K562 (cell line): Measurements from ENCODE around the gene CHMP3. TPM values are rescaled to one million over a fixed set of nuclear protein-coding genes. Genes with fewer than 3 reads are reported as not detected.

ENCODE experiments used
- ATF1 ChIP-seq, 2 experiments: fragments of 450-650 bp in 1 of 2; IDR thresholded peaks; 2 replicates each; pipeline ENCODE4 v1.6.1; 2016; ENCODE audit warnings: missing compliant biosample characterization in 1 of 2, missing genetic modification characterization in 1 of 2
- BACH1 ChIP-seq: fragments of 200-800 bp; sonication (Bioruptor generic); IDR thresholded peaks from 2 replicates; pipeline ENCODE4 v1.6.1; 2016; ENCODE audit warnings: missing genetic modification characterization, missing compliant biosample characterization
- CHAMP1 ChIP-seq: fragments of 450-650 bp; IDR thresholded peaks from 2 replicates; pipeline ENCODE4 v1.6.1; 2016; ENCODE audit warnings: mild to moderate bottlenecking
- CLOCK ChIP-seq: fragments of 250-450 bp; sonication (Bioruptor Pico); IDR thresholded peaks from 2 replicates; pipeline ENCODE4 v1.4.0; 2020; ENCODE audit warnings: mild to moderate bottlenecking, moderate library complexity, borderline replicate concordance
- FOSL1 ChIP-seq: fragments of 200-800 bp; sonication (Bioruptor generic); conservative IDR thresholded peaks from 2 replicates; pipeline ENCODE4 v1.6.1; 2016; ENCODE audit warnings: missing genetic modification characterization, missing compliant biosample characterization
- GATA2 ChIP-seq: sonication (generic); formaldehyde crosslinking; IDR thresholded peaks from 2 replicates; pipeline ENCODE4 v1.4.0; 2020; ENCODE audit warnings: mild to moderate bottlenecking, missing genetic modification reagents
- JUND ChIP-seq, 2 experiments: IDR thresholded peaks; 2 replicates in 1 of 2; 3 replicates in 1 of 2; pipeline ENCODE4 v1.6.1; 2011; ENCODE audit warnings: borderline replicate concordance in 2 of 2, low read depth in 2 of 2, low read length in 2 of 2, improper control_type of control experiment in 1 of 2, missing biosample characterization in 1 of 2, missing genetic modification characterization in 1 of 2, missing genetic modification reagents in 1 of 2
- KAT7 ChIP-seq: sonication (generic); formaldehyde crosslinking; IDR thresholded peaks from 2 replicates; pipeline ENCODE4 v1.8.0; 2022; ENCODE audit warnings: missing genetic modification reagents, mild to moderate bottlenecking, borderline replicate concordance
- KDM5B ChIP-seq: fragments of 200-600 bp; sonication (generic); IDR thresholded peaks from 2 replicates; pipeline ENCODE4 v1.6.1; 2012; ENCODE audit warnings: low read depth, mild to moderate bottlenecking, moderate library complexity, low read length, control low read depth, inconsistent platforms; ENCODE audit not compliant: insufficient replicate concordance
- MEF2A ChIP-seq: IDR thresholded peaks from 2 replicates; pipeline ENCODE4 v1.6.1; 2011; ENCODE audit warnings: low read depth, mild to moderate bottlenecking, low read length, moderate library complexity; ENCODE audit not compliant: control insufficient read depth
- MTA3 ChIP-seq: fragments of 450-650 bp; formaldehyde crosslinking; IDR thresholded peaks from 2 replicates; pipeline ENCODE4 v1.6.1; 2017; ENCODE audit warnings: mild to moderate bottlenecking, borderline replicate concordance
- NRF1 ChIP-seq, 2 experiments: fragments of 450-650 bp; IDR thresholded peaks in 1 of 2; conservative IDR thresholded peaks in 1 of 2; 2 replicates each; pipeline ENCODE4 v1.6.1; 2014; ENCODE audit warnings: mild to moderate bottlenecking in 2 of 2
- RCOR1 ChIP-seq, 2 experiments: IDR thresholded peaks; 2 replicates each; pipeline ENCODE4 v1.6.1; 2012; ENCODE audit warnings: low read depth in 2 of 2, low read length in 2 of 2, borderline replicate concordance in 1 of 2, improper control_type of control experiment in 1 of 2
- ZNF165 ChIP-seq: fragments of 250-450 bp; sonication (Bioruptor Pico); IDR thresholded peaks from 2 replicates; pipeline ENCODE4 v1.4.0; 2020; ENCODE audit warnings: borderline replicate concordance
- polyA plus RNA-seq, 8 experiments: library from polyadenylated mRNA; depleted of rRNA in 4 of 8; stranded (reverse) in 5 of 8; unstranded in 3 of 8; fragments of >200 nt; fragmentation: Nextera tagmentation in 2 of 8; fragmentation: Illumina TruSeq in 1 of 8; extraction: Ambion mirVana in 2 of 8; extraction: Trizol in 1 of 8; gene quantifications; 2 replicates each; pipeline versions ENCODE4 v1.2.1 to v1.2.3, GENCODE V29; 2011 to 2014; ENCODE audit warnings: inconsistent platforms in 1 of 8, missing spikeins in 1 of 8
- total RNA-seq, 7 experiments: library from RNA; depleted of rRNA in 6 of 7; stranded (reverse); fragments of >200 nt in 6 of 7; fragmentation: Illumina TruSeq in 2 of 7; extraction: Trizol in 2 of 7; gene quantifications; 2 replicates each; pipeline versions ENCODE4 v1.2.1 to v1.2.3, GENCODE V29; 2011 to 2021; ENCODE audit warnings: low replicate concordance in 1 of 7
- TF ChIP-seq, protein P1 (sequence below), 2 experiments: fragments of 450-650 bp in 1 of 2; IDR thresholded peaks; 2 replicates each; pipeline ENCODE4 v1.6.1; 2011 to 2017; ENCODE audit warnings: low read depth in 2 of 2, antibody characterized with exemption in 1 of 2, borderline replicate concordance in 1 of 2, low read length in 1 of 2, mild to moderate bottlenecking in 1 of 2, mixed read lengths in 1 of 2; ENCODE audit not compliant: control insufficient read depth in 1 of 2

The CHMP3 gene
- total and polyA plus RNA-seq, 9 of the 15 experiments (the other 6 are each of a cell fraction or from before 2014, with no cell fraction given), result 20.6 to 52.5 (median 31.7) TPM

- TF ChIP-seq ATF1 (CRISPR knock-in tag; IDR thresholded peaks at IDR 0.05) (no peak), ATF1 (tag; IDR thresholded peaks at IDR 0.05) (peak; percentile 34; the same call in 1 of the 2 replicates), JUND (IDR thresholded peaks at IDR 0.05; ENCODE audit: borderline replicate concordance, low read depth, low read length) (peak; percentile 55; the same call in 1 of the 2 replicates), JUND (tag; IDR thresholded peaks at IDR 0.05; ENCODE audit: borderline replicate concordance, low read depth, low read length) (peak; percentile 16; the same call in 1 of the 3 replicates), CLOCK (CRISPR knock-in tag) (no peak), ZNF165 (no peak), CHAMP1 (0 out of 2 replicates have a peak, but pooled peaks have one; percentile 20), KAT7 (no peak), RCOR1 (IDR thresholded peaks at IDR 0.05; ENCODE audit: borderline replicate concordance in 1 of 2, low read depth in 2 of 2, low read length in 2 of 2) (peak in 1 of 2 experiments; percentile 54; a peak in 1 of 4 replicates), NRF1 (conservative IDR thresholded peaks at IDR 0.05 in 1 of 2, IDR thresholded peaks at IDR 0.05 in 1 of 2) (0 out of 4 replicates have a peak, but pooled peaks of 1 of the 2 experiments have one; percentile 22), FOSL1 (peak; percentile 88), KDM5B (no peak), MTA3 (no peak), MEF2A (no peak), BACH1 (tag) (peak; percentile 84; the same call in 1 of the 2 replicates), GATA2 (CRISPR knock-in tag) (no peak)
- TF ChIP-seq, protein P1, sequence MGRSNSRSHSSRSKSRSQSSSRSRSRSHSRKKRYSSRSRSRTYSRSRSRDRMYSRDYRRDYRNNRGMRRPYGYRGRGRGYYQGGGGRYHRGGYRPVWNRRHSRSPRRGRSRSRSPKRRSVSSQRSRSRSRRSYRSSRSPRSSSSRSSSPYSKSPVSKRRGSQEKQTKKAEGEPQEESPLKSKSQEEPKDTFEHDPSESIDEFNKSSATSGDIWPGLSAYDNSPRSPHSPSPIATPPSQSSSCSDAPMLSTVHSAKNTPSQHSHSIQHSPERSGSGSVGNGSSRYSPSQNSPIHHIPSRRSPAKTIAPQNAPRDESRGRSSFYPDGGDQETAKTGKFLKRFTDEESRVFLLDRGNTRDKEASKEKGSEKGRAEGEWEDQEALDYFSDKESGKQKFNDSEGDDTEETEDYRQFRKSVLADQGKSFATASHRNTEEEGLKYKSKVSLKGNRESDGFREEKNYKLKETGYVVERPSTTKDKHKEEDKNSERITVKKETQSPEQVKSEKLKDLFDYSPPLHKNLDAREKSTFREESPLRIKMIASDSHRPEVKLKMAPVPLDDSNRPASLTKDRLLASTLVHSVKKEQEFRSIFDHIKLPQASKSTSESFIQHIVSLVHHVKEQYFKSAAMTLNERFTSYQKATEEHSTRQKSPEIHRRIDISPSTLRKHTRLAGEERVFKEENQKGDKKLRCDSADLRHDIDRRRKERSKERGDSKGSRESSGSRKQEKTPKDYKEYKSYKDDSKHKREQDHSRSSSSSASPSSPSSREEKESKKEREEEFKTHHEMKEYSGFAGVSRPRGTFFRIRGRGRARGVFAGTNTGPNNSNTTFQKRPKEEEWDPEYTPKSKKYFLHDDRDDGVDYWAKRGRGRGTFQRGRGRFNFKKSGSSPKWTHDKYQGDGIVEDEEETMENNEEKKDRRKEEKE (IDR thresholded peaks at IDR 0.05; ENCODE audit: borderline replicate concordance in 1 of 2, control insufficient read depth in 1 of 2, low read depth in 2 of 2, low read length in 1 of 2), result no peak
These were observed 21.1 kb upstream of the CHMP3 start (continued) for GRCh38 chr2:86584151-86584913.
